Mesenteric fat pad (tissue), 1 donor: ENCODE data around the gene HLA-DMA. TPM values are rescaled to one million over a fixed set of nuclear protein-coding genes. Genes with fewer than 3 reads are reported as not detected.

ENCODE experiments used
- DNase-seq: peaks from one replicate; pipeline ENCODE4 v3.0.0-alpha.2; 2020; ENCODE audit warnings: low spot score
- long read RNA-seq: library from polyadenylated mRNA; unstranded; transcript quantifications from one replicate; pipeline ENCODE4 v2.0.0, GENCODE V29; 2020
- total RNA-seq: library from RNA; stranded (reverse); fragmentation: NEBNext Ultra II Directional; extraction: Animal tissue kit (Norgen Biotek cat#: 25700); gene quantifications from one replicate; pipeline ENCODE4 v1.2.1, GENCODE V29; 2021
- donor health status: DM: yes; HTN: yes; CAD: no.

HLA-DMA gene
- total RNA-seq = 42.9 TPM
- long read RNA-seq, transcript HLA-DMA-201 (5 exons, 1,123 nt) = major isoform, 65 of 84 reads
- long read RNA-seq, partial matches to known transcripts = 4 of 84 reads
- long read RNA-seq, other reads (novel, unspliced or antisense) = 12 of 84 reads

- DNase-seq = no peak
These were observed at the start of gene HLA-DMA for GRCh38 chr6:32952817-32953739. TSS of gene HLA-DMA (minus strand) at chr6:32953097. CDS start at chr6:32953036, 61 bp downstream.

GRCh38 chr6:33001685-33002084 lies 48.8 kb upstream of the HLA-DMA start:
- no peak for DNase-seq

- no peak for DNase-seq
These were observed 47.2 kb upstream of the HLA-DMA start for GRCh38 chr6:33000055-33000454.

- no peak for DNase-seq
These were observed 42.6 kb upstream of the HLA-DMA start for GRCh38 chr6:32995448-32995847.

- DNase-seq = no peak
These were observed 40.6 kb upstream of the HLA-DMA start for GRCh38 chr6:32993363-32993973.

- DNase-seq = no peak
These were observed 39.1 kb upstream of the HLA-DMA start for GRCh38 chr6:32991972-32992371.

GRCh38 chr6:32989368-32989767 lies 36.5 kb upstream of the HLA-DMA start:
- no peak for DNase-seq

- DNase-seq = no peak
These were observed 31.9 kb upstream of the HLA-DMA start for GRCh38 chr6:32984622-32985389.

GRCh38 chr6:32983964-32984621 lies 31.2 kb upstream of the HLA-DMA start:
- no peak for DNase-seq

- DNase-seq = no peak
These were observed 30.6 kb upstream of the HLA-DMA start for GRCh38 chr6:32983493-32983848.

GRCh38 chr6:32982702-32983492 lies 30.0 kb upstream of the HLA-DMA start:
- DNase-seq = no peak

- no peak for DNase-seq
These were observed 29.3 kb upstream of the HLA-DMA start for GRCh38 chr6:32982084-32982701.

- no peak for DNase-seq
These were observed 27.7 kb upstream of the HLA-DMA start for GRCh38 chr6:32980488-32981038.

- DNase-seq = no peak
These were observed 27.0 kb upstream of the HLA-DMA start for GRCh38 chr6:32979720-32980487.

- DNase-seq = no peak
These were observed 25.0 kb upstream of the HLA-DMA start for GRCh38 chr6:32977953-32978324.

- no peak for DNase-seq
These were observed 24.5 kb upstream of the HLA-DMA start for GRCh38 chr6:32977272-32977952.

GRCh38 chr6:32976334-32977069 lies 23.6 kb upstream of the HLA-DMA start:
- no peak for DNase-seq
